ENCODE data around the gene PSMB2. TPM values are rescaled to one million over a fixed set of nuclear protein-coding genes. Genes with fewer than 3 reads are reported as not detected.
"Not testable (repeated sequence)": the region's sequence is repeated elsewhere in the genome, so short reads cannot be mapped to it uniquely, and the experiment has no call there.

Gene PSMB2
- 186 and 201 TPM in 2 replicates for polyA plus RNA-seq (2013)

DNA sequence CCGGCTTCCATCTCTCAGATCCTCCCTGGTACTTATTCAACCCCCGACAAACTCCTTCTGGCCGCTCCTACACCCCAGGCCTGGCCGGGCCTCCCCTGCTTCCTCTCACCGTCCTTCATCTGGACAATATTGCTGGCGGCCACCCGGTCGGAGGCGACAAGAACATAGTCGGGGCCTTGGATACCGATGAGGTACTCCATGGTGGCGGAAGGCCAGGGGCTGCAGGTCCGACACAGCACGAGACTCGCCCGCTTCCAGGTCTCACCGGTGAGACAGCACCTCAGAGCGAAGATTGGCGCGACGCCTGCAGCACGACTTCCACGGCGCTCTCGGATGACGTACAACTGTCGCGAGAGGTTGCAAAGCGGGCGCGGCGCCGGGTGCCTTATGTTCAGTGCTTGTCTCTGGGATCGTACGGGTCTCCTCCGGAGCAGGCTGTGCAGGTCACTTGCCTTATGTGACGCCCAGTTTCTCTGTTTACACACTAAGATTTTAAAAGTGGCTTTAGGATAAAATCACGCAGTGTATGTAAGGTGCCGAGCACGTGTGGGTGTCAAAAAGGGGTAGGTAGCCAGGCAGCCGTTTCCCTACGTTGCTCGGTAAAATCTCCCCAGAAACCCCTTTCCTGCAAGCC, at the start of gene PSMB2:
Gene PSMB2, minus strand, starts transcription at position 294 of the 634 bp plus-strand sequence. Its CDS starts 94 bp downstream, at position 200.
- Histone ChIP-seq H3K27ac (ENCODE audit: low read depth, low read length) (peak within 1 kb of the TSS; percentile 69), H3K79me1 (ENCODE audit: low read length) (peaks cover 9% of the 10 kb centered on the region), H2AFZ (ENCODE audit: insufficient read depth, low read length, poor library complexity) (peak within 1 kb of the TSS; percentile 64), H3K79me2 (ENCODE audit: control insufficient read depth, insufficient read depth, low read length, poor library complexity) (peaks cover 9% of the 10 kb centered on the region), H3K4me2 (ENCODE audit: low read length) (peak within 1 kb of the TSS; percentile 74), H3K4ac (ENCODE audit: low read depth, low read length) (peak within 1 kb of the TSS; percentile 96), H3K36me3 (ENCODE audit: control insufficient read depth in 1 of 2, insufficient read depth in 2 of 2, low read length in 2 of 2) (no peaks in the 10 kb centered on the region), H3K23ac (ENCODE audit: low read length) (no peak within 1 kb of the TSS), H4K12ac (ENCODE audit: low read depth, low read length) (peak within 1 kb of the TSS; percentile 86), H3K14ac (ENCODE audit: low read length) (peak within 1 kb of the TSS; percentile 90), H2BK120ac (ENCODE audit: insufficient read depth, low read length, poor library complexity) (peak within 1 kb of the TSS; percentile 82), H3K4me1 (ENCODE audit: control insufficient read depth in 1 of 2, insufficient read depth in 2 of 2, low read length in 2 of 2) (no peaks in the 10 kb centered on the region), H3K18ac (ENCODE audit: low read length) (peak within 1 kb of the TSS; percentile 91), H2AK5ac (ENCODE audit: low read length) (peak within 1 kb of the TSS; percentile 84), H2BK5ac (ENCODE audit: low read depth, low read length, poor library complexity) (peak within 1 kb of the TSS; percentile 85), H4K91ac (ENCODE audit: low read depth, low read length) (peak within 1 kb of the TSS; percentile 91), H3K9ac (ENCODE audit: low read length) (peak within 1 kb of the TSS; percentile 96), H4K8ac (ENCODE audit: low read depth, low read length) (peak within 1 kb of the TSS; percentile 95), H2BK12ac (ENCODE audit: low read length) (no peak within 1 kb of the TSS), H3K27me3 (ENCODE audit: insufficient read depth, low read length) (no peaks in the 10 kb centered on the region), H3K4me3 (ENCODE audit: low read depth, low read length) (peak within 1 kb of the TSS; percentile 92), H3K9me3 (ENCODE audit: insufficient read depth, low read depth, low read length) (no peaks in the 10 kb centered on the region)
- peak; percentile 99 for DNase-seq
- no CpG with 5 or more reads among the region's 43 CpGs for WGBS (ENCODE audit: extremely low coverage, insufficient coverage, insufficient read length)

DNA sequence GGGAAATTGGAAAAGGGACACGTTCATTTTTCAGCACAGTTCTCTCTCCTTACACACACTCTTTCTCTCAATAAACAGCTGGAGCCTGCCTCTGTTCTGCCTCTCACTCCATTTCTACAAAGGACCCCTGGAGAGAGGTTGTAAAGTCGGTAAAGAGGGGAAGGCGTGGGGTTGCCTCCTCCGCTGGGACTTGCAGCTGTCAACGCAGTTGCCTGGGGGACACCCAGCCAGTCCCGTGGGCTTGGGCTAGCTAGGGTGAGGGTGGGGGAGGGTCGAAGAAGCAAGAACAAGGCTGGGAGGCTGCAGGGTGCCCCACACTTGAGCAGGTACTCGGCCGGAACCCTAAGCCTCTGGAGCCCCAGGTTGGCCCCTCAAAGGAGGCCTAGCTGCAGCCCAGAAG, 49.8 kb upstream of the PSMB2 start:
- DNase-seq = no peak
- Histone ChIP-seq H3K36me3 (ENCODE audit: control insufficient read depth in 1 of 2, insufficient read depth in 2 of 2, low read length in 2 of 2) (no peaks in the 10 kb centered on the region), H3K14ac (ENCODE audit: low read length) (no peak overlapping the region), H3K79me1 (ENCODE audit: low read length) (no peaks in the 10 kb centered on the region), H3K9ac (ENCODE audit: low read length) (no peak overlapping the region), H2BK120ac (ENCODE audit: insufficient read depth, low read length, poor library complexity) (no peak overlapping the region), H3K9me3 (ENCODE audit: insufficient read depth, low read depth, low read length) (no peaks in the 10 kb centered on the region), H2AK5ac (ENCODE audit: low read length) (no peak overlapping the region), H4K8ac (ENCODE audit: low read depth, low read length) (no peak overlapping the region), H2BK12ac (ENCODE audit: low read length) (no peak overlapping the region), H3K27ac (ENCODE audit: low read depth, low read length) (no peak overlapping the region), H4K12ac (ENCODE audit: low read depth, low read length) (no peak overlapping the region), H3K4ac (ENCODE audit: low read depth, low read length) (no peak overlapping the region), H3K23ac (ENCODE audit: low read length) (no peak overlapping the region), H4K91ac (ENCODE audit: low read depth, low read length) (no peak overlapping the region), H3K4me1 (ENCODE audit: control insufficient read depth in 1 of 2, insufficient read depth in 2 of 2, low read length in 2 of 2) (no peaks in the 10 kb centered on the region), H3K18ac (ENCODE audit: low read length) (no peak overlapping the region), H2AFZ (ENCODE audit: insufficient read depth, low read length, poor library complexity) (no peak overlapping the region), H3K4me3 (ENCODE audit: low read depth, low read length) (no peak overlapping the region), H2BK5ac (ENCODE audit: low read depth, low read length, poor library complexity) (no peak overlapping the region), H3K27me3 (ENCODE audit: insufficient read depth, low read length) (no peaks in the 10 kb centered on the region), H3K4me2 (ENCODE audit: low read length) (no peak overlapping the region), H3K79me2 (ENCODE audit: control insufficient read depth, insufficient read depth, low read length, poor library complexity) (no peaks in the 10 kb centered on the region)
- no CpG with 5 or more reads among the region's 9 CpGs for WGBS (ENCODE audit: extremely low coverage, insufficient coverage, insufficient read length)

- H3K4me1 ChIP-seq (ENCODE audit: control insufficient read depth in 1 of 2, insufficient read depth in 2 of 2, low read length in 2 of 2); H3K9me3 ChIP-seq (ENCODE audit: insufficient read depth, low read depth, low read length); H3K4ac ChIP-seq (ENCODE audit: low read depth, low read length); H2BK12ac ChIP-seq (ENCODE audit: low read length); H3K18ac ChIP-seq (ENCODE audit: low read length); H3K9ac ChIP-seq (ENCODE audit: low read length); H3K14ac ChIP-seq (ENCODE audit: low read length); H3K27ac ChIP-seq (ENCODE audit: low read depth, low read length); H4K8ac ChIP-seq (ENCODE audit: low read depth, low read length); H3K4me2 ChIP-seq (ENCODE audit: low read length); H4K91ac ChIP-seq (ENCODE audit: low read depth, low read length); H3K4me3 ChIP-seq (ENCODE audit: low read depth, low read length); H4K12ac ChIP-seq (ENCODE audit: low read depth, low read length); H2BK5ac ChIP-seq (ENCODE audit: low read depth, low read length, poor library complexity); H2AFZ ChIP-seq (ENCODE audit: insufficient read depth, low read length, poor library complexity); H3K27me3 ChIP-seq (ENCODE audit: insufficient read depth, low read length); H3K23ac ChIP-seq (ENCODE audit: low read length); H3K36me3 ChIP-seq (ENCODE audit: control insufficient read depth in 1 of 2, insufficient read depth in 2 of 2, low read length in 2 of 2); H2AK5ac ChIP-seq (ENCODE audit: low read length); H3K79me1 ChIP-seq (ENCODE audit: low read length); H2BK120ac ChIP-seq (ENCODE audit: insufficient read depth, low read length, poor library complexity); DNase-seq; H3K79me2 ChIP-seq (ENCODE audit: control insufficient read depth, insufficient read depth, low read length, poor library complexity): not testable (repeated sequence)
- no CpG with 5 or more reads among the region's 4 CpGs for WGBS (ENCODE audit: extremely low coverage, insufficient coverage, insufficient read length)
These were observed 48.8 kb upstream of the PSMB2 start for GRCh38 chr1:35690103-35690502.

DNA sequence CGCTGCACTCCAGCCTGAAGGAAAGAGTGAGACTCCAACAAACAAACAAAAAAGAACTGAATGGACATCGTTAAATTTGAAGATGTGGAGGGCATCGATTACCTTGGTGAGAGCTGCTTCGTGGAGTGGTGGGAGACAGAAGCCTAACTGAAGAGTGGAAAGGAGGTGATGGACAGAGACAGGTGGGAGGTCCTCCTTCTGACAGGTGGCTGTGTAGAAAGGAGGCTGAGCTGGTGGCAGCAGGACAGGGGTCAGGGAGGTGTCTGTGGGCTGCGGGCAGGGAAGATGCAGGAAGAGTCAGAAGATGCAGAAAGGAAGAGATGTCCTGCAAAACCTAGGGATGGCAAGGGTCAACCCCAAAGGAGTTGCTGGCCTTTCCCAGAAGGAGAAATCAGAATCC, 46.8 kb upstream of the PSMB2 start:
- DNase-seq = no peak
- H3K79me1 ChIP-seq (ENCODE audit: low read length) = no peaks in the 10 kb centered on the region
- no CpG with 5 or more reads among the region's 5 CpGs for WGBS (ENCODE audit: extremely low coverage, insufficient coverage, insufficient read length)
- H4K12ac ChIP-seq (ENCODE audit: low read depth, low read length) = no peak overlapping the region
- no peak overlapping the region for H4K91ac ChIP-seq (ENCODE audit: low read depth, low read length)
- no peak overlapping the region for H3K4me3 ChIP-seq (ENCODE audit: low read depth, low read length)
- H4K8ac ChIP-seq (ENCODE audit: low read depth, low read length) = no peak overlapping the region
- no peak overlapping the region for H3K27ac ChIP-seq (ENCODE audit: low read depth, low read length)
- H3K9ac ChIP-seq (ENCODE audit: low read length) = no peak overlapping the region
- H3K27me3 ChIP-seq (ENCODE audit: insufficient read depth, low read length) = no peaks in the 10 kb centered on the region
- no peak overlapping the region for H2AK5ac ChIP-seq (ENCODE audit: low read length)
- no peaks in the 10 kb centered on the region for H3K4me1 ChIP-seq (ENCODE audit: control insufficient read depth in 1 of 2, insufficient read depth in 2 of 2, low read length in 2 of 2)
- no peak overlapping the region for H3K4me2 ChIP-seq (ENCODE audit: low read length)
- H3K18ac ChIP-seq (ENCODE audit: low read length) = no peak overlapping the region
- no peaks in the 10 kb centered on the region for H3K36me3 ChIP-seq (ENCODE audit: control insufficient read depth in 1 of 2, insufficient read depth in 2 of 2, low read length in 2 of 2)
- no peak overlapping the region for H2BK5ac ChIP-seq (ENCODE audit: low read depth, low read length, poor library complexity)
- H2AFZ ChIP-seq (ENCODE audit: insufficient read depth, low read length, poor library complexity) = no peak overlapping the region
- no peaks in the 10 kb centered on the region for H3K79me2 ChIP-seq (ENCODE audit: control insufficient read depth, insufficient read depth, low read length, poor library complexity)
- H3K23ac ChIP-seq (ENCODE audit: low read length) = no peak overlapping the region
- H2BK120ac ChIP-seq (ENCODE audit: insufficient read depth, low read length, poor library complexity) = no peak overlapping the region
- H3K9me3 ChIP-seq (ENCODE audit: insufficient read depth, low read depth, low read length) = no peaks in the 10 kb centered on the region
- H3K14ac ChIP-seq (ENCODE audit: low read length) = no peak overlapping the region
- no peak overlapping the region for H2BK12ac ChIP-seq (ENCODE audit: low read length)
- H3K4ac ChIP-seq (ENCODE audit: low read depth, low read length) = no peak overlapping the region
